Measurements from ENCODE around the gene TEK. TPM values are rescaled to one million over a fixed set of nuclear protein-coding genes. Genes with fewer than 3 reads are reported as not detected.

The TEK gene
- total RNA-seq, 1 donor from 2014 or later, result 2.7 TPM

- peaks cover 4% of the 10 kb centered on the region for H3K4me1 Mint-ChIP-seq (ENCODE audit: low read depth)
- TF ChIP-seq CTCF (IDR thresholded peaks at IDR 0.05), result no peak
- peaks cover 2% of the 10 kb centered on the region for H3K27me3 Mint-ChIP-seq (ENCODE audit: low read depth)
- H3K27ac Mint-ChIP-seq (ENCODE audit: unreplicated experiment), result no peak overlapping the region
- H3K36me3 Mint-ChIP-seq (ENCODE audit: low read depth), result no peaks in the 10 kb centered on the region
- DNase-seq (ENCODE audit: low spot score), result no peak
- no peak overlapping the region for H3K4me3 Mint-ChIP-seq (ENCODE audit: unreplicated experiment)
- peaks cover 5% of the 10 kb centered on the region for H3K9me3 Mint-ChIP-seq (ENCODE audit: low read depth)
Measured at GRCh38 chr9:27260789-27261516, 151.9 kb downstream of the TEK start.

GRCh38 chr9:27261517-27262211, 152.6 kb downstream of the TEK start:
- Mint-ChIP-seq H3K27ac (ENCODE audit: unreplicated experiment) (no peak overlapping the region), H3K27me3 (ENCODE audit: low read depth) (peaks cover 2% of the 10 kb centered on the region), H3K9me3 (ENCODE audit: low read depth) (peaks cover 2% of the 10 kb centered on the region), H3K4me3 (ENCODE audit: unreplicated experiment) (no peak overlapping the region), H3K4me1 (ENCODE audit: low read depth) (peaks cover 4% of the 10 kb centered on the region), H3K36me3 (ENCODE audit: low read depth) (no peaks in the 10 kb centered on the region)
- no peak for TF ChIP-seq CTCF (IDR thresholded peaks at IDR 0.05)
- DNase-seq (ENCODE audit: low spot score), result no peak

GRCh38 chr9:27272103-27272502, 163.1 kb downstream of the TEK start:
- Mint-ChIP-seq H3K36me3 (ENCODE audit: low read depth) (no peaks in the 10 kb centered on the region), H3K27ac (ENCODE audit: unreplicated experiment) (no peak overlapping the region), H3K4me3 (ENCODE audit: unreplicated experiment) (no peak overlapping the region), H3K27me3 (ENCODE audit: low read depth) (no peaks in the 10 kb centered on the region), H3K9me3 (ENCODE audit: low read depth) (no peaks in the 10 kb centered on the region), H3K4me1 (ENCODE audit: low read depth) (peaks cover 8% of the 10 kb centered on the region)
- no peak for DNase-seq (ENCODE audit: low spot score)
- TF ChIP-seq CTCF (IDR thresholded peaks at IDR 0.05), result no peak

- Mint-ChIP-seq H3K27me3 (ENCODE audit: low read depth) (peaks cover 2% of the 10 kb centered on the region), H3K4me3 (ENCODE audit: unreplicated experiment) (no peak overlapping the region), H3K36me3 (ENCODE audit: low read depth) (no peaks in the 10 kb centered on the region), H3K27ac (ENCODE audit: unreplicated experiment) (no peak overlapping the region), H3K4me1 (ENCODE audit: low read depth) (peaks cover 8% of the 10 kb centered on the region), H3K9me3 (ENCODE audit: low read depth) (no peaks in the 10 kb centered on the region)
- DNase-seq (ENCODE audit: low spot score), result no peak
- no peak for TF ChIP-seq CTCF (IDR thresholded peaks at IDR 0.05)
Measured at GRCh38 chr9:27273186-27273585, 164.2 kb downstream of the TEK start.

GRCh38 chr9:27276193-27277030, 167.4 kb downstream of the TEK start:
- H3K4me3 Mint-ChIP-seq (ENCODE audit: unreplicated experiment), result peak overlapping the region; percentile 52

More at GRCh38 chr9:27276193-27277030, 167.4 kb downstream of the TEK start:
- Mint-ChIP-seq H3K36me3 (ENCODE audit: low read depth) (no peaks in the 10 kb centered on the region), H3K9me3 (ENCODE audit: low read depth) (no peaks in the 10 kb centered on the region), H3K27ac (ENCODE audit: unreplicated experiment) (peak overlapping the region; percentile 49), H3K27me3 (ENCODE audit: low read depth) (peaks cover 6% of the 10 kb centered on the region), H3K4me1 (ENCODE audit: low read depth) (peaks cover 8% of the 10 kb centered on the region)
- peak; percentile 96 for TF ChIP-seq CTCF (IDR thresholded peaks at IDR 0.05)
- no peak for DNase-seq (ENCODE audit: low spot score)

Data from chondrocyte (in vitro differentiated cells).